ENCODE results near the gene MTG1.

DNA sequence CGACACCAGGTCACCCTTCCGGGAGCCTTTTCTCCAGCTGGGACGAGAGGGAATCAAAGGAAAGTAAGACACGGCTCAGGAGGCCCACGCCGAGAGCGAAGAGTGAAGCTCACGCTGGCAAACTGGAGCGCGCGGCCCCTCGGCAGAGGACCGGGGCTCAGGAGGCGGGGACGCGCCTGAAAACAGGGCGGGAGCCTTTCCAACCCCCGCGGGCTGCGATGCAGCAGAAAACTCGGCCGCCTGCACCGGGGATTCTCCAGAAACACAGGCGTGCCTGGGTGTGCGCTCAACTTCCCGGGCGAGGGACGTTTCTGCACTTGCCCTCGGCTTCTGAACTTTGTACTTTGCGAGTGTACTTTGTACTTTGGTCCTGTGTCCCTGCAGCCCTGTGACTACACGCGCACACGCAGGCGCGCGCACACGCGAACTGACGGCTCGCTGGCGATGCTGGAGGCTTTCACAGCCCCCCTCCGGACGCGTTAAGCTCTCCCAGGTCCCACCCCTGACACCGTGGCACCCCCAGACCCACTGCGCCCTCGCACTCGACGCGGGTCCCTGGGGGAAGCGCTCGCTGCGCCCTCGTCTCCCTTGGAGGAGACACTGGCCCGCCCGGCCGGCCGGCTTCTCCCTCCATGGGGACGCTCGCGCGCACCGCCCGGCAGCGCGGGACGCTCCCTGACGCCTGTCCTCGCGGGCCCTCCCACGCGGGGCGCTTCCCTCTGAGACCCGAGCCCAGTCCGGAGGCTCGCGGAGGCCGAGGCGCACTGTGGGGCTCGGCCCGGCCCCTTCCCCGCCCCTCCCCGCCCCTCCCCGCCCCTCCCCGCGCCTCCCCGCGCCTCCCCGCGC is 15.5 kb upstream of the MTG1 start:
- TF ChIP-seq EZH2 (IDR thresholded peaks at IDR 0.05; ENCODE audit: low read length) = no peak
- TF ChIP-seq, protein P1, sequence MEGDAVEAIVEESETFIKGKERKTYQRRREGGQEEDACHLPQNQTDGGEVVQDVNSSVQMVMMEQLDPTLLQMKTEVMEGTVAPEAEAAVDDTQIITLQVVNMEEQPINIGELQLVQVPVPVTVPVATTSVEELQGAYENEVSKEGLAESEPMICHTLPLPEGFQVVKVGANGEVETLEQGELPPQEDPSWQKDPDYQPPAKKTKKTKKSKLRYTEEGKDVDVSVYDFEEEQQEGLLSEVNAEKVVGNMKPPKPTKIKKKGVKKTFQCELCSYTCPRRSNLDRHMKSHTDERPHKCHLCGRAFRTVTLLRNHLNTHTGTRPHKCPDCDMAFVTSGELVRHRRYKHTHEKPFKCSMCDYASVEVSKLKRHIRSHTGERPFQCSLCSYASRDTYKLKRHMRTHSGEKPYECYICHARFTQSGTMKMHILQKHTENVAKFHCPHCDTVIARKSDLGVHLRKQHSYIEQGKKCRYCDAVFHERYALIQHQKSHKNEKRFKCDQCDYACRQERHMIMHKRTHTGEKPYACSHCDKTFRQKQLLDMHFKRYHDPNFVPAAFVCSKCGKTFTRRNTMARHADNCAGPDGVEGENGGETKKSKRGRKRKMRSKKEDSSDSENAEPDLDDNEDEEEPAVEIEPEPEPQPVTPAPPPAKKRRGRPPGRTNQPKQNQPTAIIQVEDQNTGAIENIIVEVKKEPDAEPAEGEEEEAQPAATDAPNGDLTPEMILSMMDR (optimal IDR thresholded peaks at IDR 0.05 in 1 of 3, IDR thresholded peaks at IDR 0.05 in 1 of 3, conservative IDR thresholded peaks at IDR 0.05 in 1 of 3; ENCODE audit: extremely low read depth in 1 of 3, insufficient read depth in 2 of 3, low read length in 3 of 3) = no peak

Data from keratinocyte (primary cell).